HG03108 (cell line): ENCODE measurements around the gene NSMCE1.
"Not testable (repeated sequence)": the region's sequence is repeated elsewhere in the genome, so short reads cannot be mapped to it uniquely, and the experiment has no call there.

Experiments
- ATAC-seq: cut with Tn5 transposase; IDR thresholded peaks from one replicate; pipeline ENCODE4 v1.9.1; 2021; ENCODE audit warnings: moderate library complexity; ENCODE audit not compliant: unreplicated experiment

Gene NSMCE1

GRCh38 chr16:27303256-27304100 lies 34.9 kb upstream of the NSMCE1 start:
- ATAC-seq = no peak

- no peak for ATAC-seq
Measured at GRCh38 chr16:27302126-27302525, 33.6 kb upstream of the NSMCE1 start.

- no peak for ATAC-seq
Measured at GRCh38 chr16:27301236-27301861, 32.8 kb upstream of the NSMCE1 start.

- no peak for ATAC-seq
Measured at GRCh38 chr16:27298132-27298531, 29.6 kb upstream of the NSMCE1 start.

GRCh38 chr16:27293343-27293742 lies 24.8 kb upstream of the NSMCE1 start:
- no peak for ATAC-seq

- no peak for ATAC-seq
Measured at GRCh38 chr16:27291722-27292240, 23.2 kb upstream of the NSMCE1 start.

- no peak for ATAC-seq
Measured at GRCh38 chr16:27291106-27291505, 22.5 kb upstream of the NSMCE1 start.

- no peak for ATAC-seq
Measured at GRCh38 chr16:27290562-27290961, 22.0 kb upstream of the NSMCE1 start.

- no peak for ATAC-seq
Measured at GRCh38 chr16:27289669-27290068, 21.1 kb upstream of the NSMCE1 start.

GRCh38 chr16:27288313-27288712 lies 19.7 kb upstream of the NSMCE1 start:
- not testable (repeated sequence) for ATAC-seq

- no peak for ATAC-seq
Measured at GRCh38 chr16:27287887-27288286, 19.3 kb upstream of the NSMCE1 start.

GRCh38 chr16:27287051-27287811 lies 18.7 kb upstream of the NSMCE1 start:
- no peak for ATAC-seq

- ATAC-seq = no peak
Measured at GRCh38 chr16:27286451-27286850, 17.9 kb upstream of the NSMCE1 start.

GRCh38 chr16:27285676-27286196 lies 17.2 kb upstream of the NSMCE1 start:
- no peak for ATAC-seq

- no peak for ATAC-seq
Measured at GRCh38 chr16:27284865-27285675, 16.5 kb upstream of the NSMCE1 start.

GRCh38 chr16:27281243-27281642 lies 12.7 kb upstream of the NSMCE1 start:
- ATAC-seq = no peak

- ATAC-seq = no peak
Measured at GRCh38 chr16:27275394-27275793, 6.8 kb upstream of the NSMCE1 start.

- not testable (repeated sequence) for ATAC-seq
Measured at GRCh38 chr16:27274424-27274874, 5.9 kb upstream of the NSMCE1 start.

- no peak for ATAC-seq
Measured at GRCh38 chr16:27273670-27274423, 5.3 kb upstream of the NSMCE1 start.

GRCh38 chr16:27273330-27273669 lies 4.7 kb upstream of the NSMCE1 start:
- ATAC-seq = no peak
